NCI-H446 (cell line): Measurements from ENCODE around the gene SLX4IP.
A peak's percentile ranks its signal among the peaks of the same experiment; 100 is the strongest.

Experiments
- DNase-seq, 2 experiments: peaks; one replicate each; lab custom pipeline; 2025; lab: John Stamatoyannopoulos, UW

The SLX4IP gene

GRCh38 chr20:10496465-10496864, 61.4 kb downstream of the SLX4IP start:
- no peak for DNase-seq

- no peak for DNase-seq
These were observed 62.2 kb downstream of the SLX4IP start for GRCh38 chr20:10497283-10497682.

GRCh38 chr20:10497791-10498190, 62.7 kb downstream of the SLX4IP start:
- no peak for DNase-seq

- DNase-seq: no peak
These were observed 63.1 kb downstream of the SLX4IP start for GRCh38 chr20:10498200-10498599.

- no peak for DNase-seq
These were observed 66.3 kb downstream of the SLX4IP start for GRCh38 chr20:10501402-10501801.

- no peak for DNase-seq
These were observed 67.0 kb downstream of the SLX4IP start for GRCh38 chr20:10502098-10502526.

- DNase-seq: no peak
These were observed 69.5 kb downstream of the SLX4IP start for GRCh38 chr20:10504608-10504993.

- peak; percentile 39 to 52 for DNase-seq
These were observed 70.1 kb downstream of the SLX4IP start for GRCh38 chr20:10504994-10505730.

DNA sequence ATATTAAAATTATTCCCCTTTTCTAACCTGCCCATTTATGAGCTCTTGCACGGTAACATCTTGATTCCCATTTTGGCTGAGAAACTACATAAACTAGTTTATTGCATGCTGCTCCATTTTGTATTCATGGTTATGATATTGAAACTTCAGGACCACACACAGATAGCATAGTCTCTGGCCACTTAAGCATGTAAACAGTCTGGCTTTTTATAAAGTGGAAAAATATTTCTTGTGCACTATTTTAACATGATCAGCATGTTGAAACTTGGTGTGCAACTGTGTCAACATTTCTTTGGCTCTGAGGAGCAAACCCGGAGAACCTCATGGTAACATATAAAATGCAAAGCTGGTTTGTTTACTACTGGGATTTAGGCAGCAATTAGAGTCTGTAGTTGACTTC, 70.7 kb downstream of the SLX4IP start:
- DNase-seq: peak in 1 of 2 experiments; percentile 29

GRCh38 chr20:10507052-10507451, 71.9 kb downstream of the SLX4IP start:
- no peak for DNase-seq

GRCh38 chr20:10508060-10508459, 73.0 kb downstream of the SLX4IP start:
- peak in 1 of 2 experiments; percentile 58 for DNase-seq

DNA sequence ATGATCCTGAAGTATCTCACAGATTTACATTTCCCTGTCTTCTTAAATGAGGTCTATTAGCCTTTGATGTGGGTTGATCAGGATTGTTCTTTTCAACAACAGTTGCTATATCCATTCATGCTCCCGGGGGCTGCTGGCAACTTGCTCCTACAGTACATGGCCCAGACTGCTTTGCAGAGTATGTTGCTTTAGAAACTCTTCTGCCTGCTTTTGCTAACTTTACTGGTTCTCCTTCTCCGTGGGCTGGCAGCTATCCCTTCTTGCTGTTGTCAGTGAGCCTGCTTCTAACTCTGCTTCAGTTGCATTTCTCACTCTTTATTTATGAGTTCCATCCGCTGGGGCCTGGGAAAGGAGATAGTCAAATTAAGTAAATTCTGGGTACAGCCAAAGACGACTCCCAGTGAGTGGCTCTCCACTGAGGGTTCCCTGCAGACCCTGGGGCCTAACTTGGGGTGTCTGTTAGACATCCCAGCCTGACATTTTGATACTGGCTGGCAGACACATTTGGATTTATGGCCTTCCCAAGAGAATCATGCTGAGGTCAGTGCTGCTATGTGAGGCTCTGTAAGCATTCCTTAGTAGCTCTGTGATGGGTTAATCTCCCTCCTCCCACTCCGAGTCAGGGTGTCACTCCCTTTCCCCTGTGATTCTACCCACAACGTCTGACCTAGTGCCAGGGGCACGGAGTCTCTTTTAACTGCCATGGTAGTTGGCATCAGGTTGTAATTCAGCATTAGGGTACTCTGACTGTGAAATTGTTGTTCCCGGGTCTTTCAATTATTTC, 73.6 kb downstream of the SLX4IP start:
- peak in 1 of 2 experiments; percentile 14 for DNase-seq

- no peak for DNase-seq
These were observed 74.3 kb downstream of the SLX4IP start for GRCh38 chr20:10509376-10509775.

- DNase-seq: no peak
These were observed 75.1 kb downstream of the SLX4IP start for GRCh38 chr20:10510216-10510615.

- no peak for DNase-seq
These were observed 76.0 kb downstream of the SLX4IP start for GRCh38 chr20:10511170-10511508.

DNA sequence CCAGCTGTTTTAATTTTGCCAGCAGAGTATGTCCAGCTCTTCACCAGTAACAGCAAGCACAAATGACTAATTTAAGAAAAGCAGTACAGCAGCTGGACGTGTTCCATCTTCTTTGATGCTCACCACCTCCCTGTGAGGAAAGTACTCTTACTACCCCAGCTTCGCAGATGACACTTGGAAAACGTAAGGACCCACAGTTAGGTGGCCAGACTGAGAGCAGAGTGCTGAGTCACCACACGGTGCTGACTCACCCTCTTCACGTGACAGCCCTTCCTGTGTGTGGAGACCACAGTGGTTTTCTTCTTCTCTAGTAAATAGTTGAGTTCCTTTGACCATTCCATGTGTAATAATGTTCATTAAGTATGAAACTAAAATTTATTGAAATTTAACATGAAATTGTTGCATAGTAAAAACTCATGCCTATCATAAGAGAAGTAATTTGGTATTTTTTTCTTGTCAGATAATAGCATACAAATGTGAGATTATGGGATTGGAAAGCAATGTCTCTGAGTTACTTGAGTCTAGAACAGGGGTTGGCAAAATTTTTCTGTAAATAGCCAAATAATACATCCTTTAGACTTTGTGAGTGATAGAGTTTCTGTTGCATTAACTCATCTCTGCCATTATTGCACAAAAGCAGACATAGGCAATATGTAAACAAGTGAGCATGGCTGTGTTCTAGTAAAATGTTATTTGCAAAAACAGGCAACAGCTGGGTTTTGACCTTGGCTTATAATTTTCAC, 76.6 kb downstream of the SLX4IP start:
- peak; percentile 43 to 81 for DNase-seq

DNA sequence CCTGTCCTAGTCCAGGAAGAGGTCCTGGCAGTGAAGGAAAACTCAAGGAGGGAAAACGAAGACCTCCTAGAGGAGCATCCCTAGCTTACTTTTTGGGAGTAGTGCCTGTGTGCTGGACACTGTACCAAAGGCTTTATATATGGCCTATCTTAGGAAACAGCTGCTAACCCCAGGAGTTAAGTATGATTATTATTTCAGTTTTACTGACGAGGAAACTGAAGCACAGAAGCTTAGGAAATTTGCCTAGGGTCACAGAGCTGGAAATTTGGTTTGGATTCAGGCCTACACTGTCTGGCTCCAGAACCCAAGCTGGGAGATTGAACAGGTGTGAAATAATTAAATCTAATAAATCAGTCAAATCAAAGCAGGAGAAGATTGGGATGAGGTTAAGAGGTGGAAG, 78.0 kb downstream of the SLX4IP start:
- DNase-seq: no peak

- no peak for DNase-seq
These were observed 78.9 kb downstream of the SLX4IP start for GRCh38 chr20:10513931-10514575.

DNA sequence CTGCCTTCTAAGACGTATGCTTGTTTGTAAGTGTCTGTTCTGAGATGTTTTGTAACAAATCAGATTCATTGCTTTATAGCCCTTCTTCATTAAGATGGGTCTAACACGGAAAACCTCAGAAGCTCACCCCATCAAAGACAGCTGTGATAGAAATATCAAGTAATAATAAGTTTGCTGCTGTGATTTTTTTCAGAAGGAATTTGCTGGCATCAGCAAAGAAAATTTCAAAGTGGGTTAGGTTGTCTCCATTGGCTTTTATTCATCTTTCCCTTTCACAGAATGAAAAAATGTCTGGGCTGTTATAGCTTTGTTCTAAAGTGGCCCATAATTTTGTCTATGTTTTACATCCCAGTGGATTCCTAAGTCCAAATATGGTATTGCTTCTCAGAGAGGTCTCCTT, 81.4 kb downstream of the SLX4IP start:
- DNase-seq: no peak

DNA sequence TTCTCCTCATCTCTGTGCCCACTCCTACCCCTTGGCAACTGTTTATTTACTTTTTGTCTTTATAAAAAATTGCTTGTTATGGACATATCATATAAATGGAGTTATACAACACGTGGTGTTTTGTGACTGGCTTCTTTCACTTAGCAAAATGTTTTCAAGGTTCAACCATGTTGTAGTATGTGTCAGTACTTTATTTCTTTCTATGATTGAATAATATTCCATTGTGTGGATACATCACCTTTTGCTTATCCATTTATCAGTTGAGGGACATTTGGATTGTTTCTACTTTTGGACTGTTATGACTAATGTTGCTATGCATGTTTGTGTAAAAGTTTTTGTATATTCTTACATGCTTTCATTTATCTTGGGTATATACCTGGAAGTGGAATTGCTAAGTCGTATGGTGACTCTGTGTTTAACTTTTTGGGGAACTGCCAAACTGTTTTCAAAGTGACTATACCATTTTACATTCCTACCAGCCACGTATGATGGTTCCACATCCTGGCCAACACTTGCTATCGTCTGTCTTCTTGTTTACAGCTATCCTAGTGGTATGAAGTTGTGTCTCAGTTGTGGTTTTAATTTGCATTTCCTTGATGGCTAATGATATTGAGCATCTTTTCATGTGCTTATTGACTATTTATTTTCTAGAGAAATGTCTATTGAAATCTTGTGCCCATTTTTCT, 84.4 kb downstream of the SLX4IP start:
- no peak for DNase-seq

DNA sequence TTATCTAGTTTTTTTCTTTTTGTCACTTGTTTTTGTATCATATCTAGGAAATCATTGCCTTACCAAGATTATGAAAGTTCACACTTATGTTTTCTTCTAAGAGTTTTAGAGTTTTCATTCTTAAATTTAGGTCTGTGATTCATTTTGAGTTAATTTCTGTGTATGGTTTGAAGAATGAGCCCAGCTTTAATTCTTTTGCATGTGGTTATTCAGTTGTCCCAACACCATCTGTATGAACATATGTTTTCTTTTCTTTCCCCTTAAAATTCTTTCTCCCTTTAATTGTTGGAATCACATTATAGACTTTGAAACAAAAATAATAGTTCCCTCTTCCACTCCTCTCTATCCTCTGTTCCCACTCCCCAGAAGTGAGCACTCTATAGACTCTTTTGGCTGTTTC, 85.4 kb downstream of the SLX4IP start:
- peak in 1 of 2 experiments; percentile 44 for DNase-seq
